Natural killer cell (primary cell): ENCODE data around the gene GLS2. TPM values are rescaled to one million over a fixed set of nuclear protein-coding genes. Genes with fewer than 3 reads are reported as not detected.
A peak's percentile ranks its signal among the peaks of the same experiment; 100 is the strongest.

Experiments
- ATAC-seq, 3 donors: fragments of 150-1000 bp in 2 of 3; fragments of 200-7000 bp in 1 of 3; cut with Tn5 transposase; 1 replicate in 1 of 3; 2 replicates in 2 of 3; pipeline ENCODE4 v1.10.0; 2021; ENCODE audit warnings: mild to moderate bottlenecking in 2 of 3, moderate library complexity in 2 of 3
- DNase-seq, 2 donors: peaks; one replicate each; pipeline versions ENCODE4 v3.0.0 to v3.0.0-alpha.2; 2013 to 2021; ENCODE audit warnings: mixed read lengths in 1 of 2
- H3K27ac ChIP-seq: one replicate; pipeline ENCODE4 v1.5.1; 2013; ENCODE audit warnings: mild to moderate bottlenecking, low read length
- H3K27me3 ChIP-seq: one replicate; pipeline ENCODE4 v1.6.1; 2013; ENCODE audit warnings: low read length; ENCODE audit not compliant: control insufficient read depth, insufficient read depth
- H3K36me3 ChIP-seq: one replicate; pipeline ENCODE4 v1.6.1; 2013; ENCODE audit warnings: low read length; ENCODE audit not compliant: control insufficient read depth, insufficient read depth
- H3K4me1 ChIP-seq: one replicate; pipeline ENCODE4 v1.6.1; 2013; ENCODE audit warnings: low read length; ENCODE audit not compliant: control insufficient read depth, insufficient read depth
- H3K4me3 ChIP-seq: one replicate; pipeline ENCODE4 v1.5.1; 2013; ENCODE audit warnings: low read length
- H3K9me3 ChIP-seq: one replicate; pipeline ENCODE4 v1.6.1; 2013; ENCODE audit warnings: low read length; ENCODE audit not compliant: control insufficient read depth, insufficient read depth
- H3K27ac Mint-ChIP-seq, 2 donors: one replicate each; pipeline ENCODE4 v1.8.0; 2022; ENCODE audit warnings: mild to moderate bottlenecking in 2 of 2, mixed read lengths in 2 of 2, moderate library complexity in 1 of 2
- H3K27me3 Mint-ChIP-seq, 2 donors: one replicate each; pipeline ENCODE4 v1.8.0; 2022; ENCODE audit warnings: low read depth in 2 of 2, mixed read lengths in 2 of 2
- H3K36me3 Mint-ChIP-seq: one replicate; pipeline ENCODE4 v1.8.0; 2022; ENCODE audit warnings: mixed read lengths
- H3K4me1 Mint-ChIP-seq, 2 donors: one replicate each; pipeline ENCODE4 v1.8.0; 2022; ENCODE audit warnings: mixed read lengths in 2 of 2
- H3K4me3 Mint-ChIP-seq: one replicate; pipeline ENCODE4 v1.8.0; 2022; ENCODE audit warnings: mild to moderate bottlenecking, moderate library complexity, mixed read lengths
- H3K9me3 Mint-ChIP-seq, 2 donors: one replicate each; pipeline ENCODE4 v1.8.0; 2022; ENCODE audit warnings: mixed read lengths in 2 of 2
- CTCF ChIP-seq: fragments of 200-600 bp; IDR thresholded peaks from one replicate; pipeline ENCODE4 v1.8.0; 2022; ENCODE audit warnings: antibody characterized with exemption
- WGBS: methylation state at CpG from one replicate; pipeline ENCODE4 v1.1.7; 2013; ENCODE audit warnings: missing lambda C conversion rate; ENCODE audit not compliant: insufficient coverage; 5-methylcytosine and 5-hydroxymethylcytosine counted together
- intact Hi-C: fragments of 100-400 bp; cut with micrococcal nuclease; formaldehyde crosslinking; loops from one replicate; pipeline ENCODE4 v1.14.2; 2022
- total RNA-seq, 4 donors: library from RNA; stranded (reverse); fragments of 120-200 nt in 1 of 4; gene quantifications; one replicate each; pipeline versions ENCODE4 v1.2.3 to v1.2.4, GENCODE V29; 2013 to 2022

GLS2 gene
- total RNA-seq, 3 donors from 2014 or later (not counting 1 experiment from before 2014, with no cell fraction given): 1.2 to 1.6 (median 1.6) TPM

GRCh38 chr12:56431850-56432249 is 56.1 kb downstream of the GLS2 start:
- H3K4me3 ChIP-seq: no peak overlapping the region
- no peak for TF ChIP-seq CTCF
- H3K4me1 ChIP-seq: no peaks in the 10 kb centered on the region
- H3K36me3 Mint-ChIP-seq: peaks cover 14% of the 10 kb centered on the region
- WGBS: no CpG with 5 or more reads among the region's 3 CpGs
- H3K27me3 Mint-ChIP-seq: no peaks in the 10 kb centered on the region
- H3K4me3 Mint-ChIP-seq: no peak overlapping the region
- H3K27me3 ChIP-seq: no peaks in the 10 kb centered on the region
- DNase-seq: no peak
- no peak overlapping the region for H3K27ac Mint-ChIP-seq
- H3K9me3 Mint-ChIP-seq: no peaks in the 10 kb centered on the region
- intact Hi-C loops: no loop called here
- no peaks in the 10 kb centered on the region for H3K9me3 ChIP-seq
- H3K36me3 ChIP-seq: peaks cover 14% of the 10 kb centered on the region
- no peak overlapping the region for H3K27ac ChIP-seq
- no peaks in the 10 kb centered on the region for H3K4me1 Mint-ChIP-seq
- ATAC-seq: no peak

DNA sequence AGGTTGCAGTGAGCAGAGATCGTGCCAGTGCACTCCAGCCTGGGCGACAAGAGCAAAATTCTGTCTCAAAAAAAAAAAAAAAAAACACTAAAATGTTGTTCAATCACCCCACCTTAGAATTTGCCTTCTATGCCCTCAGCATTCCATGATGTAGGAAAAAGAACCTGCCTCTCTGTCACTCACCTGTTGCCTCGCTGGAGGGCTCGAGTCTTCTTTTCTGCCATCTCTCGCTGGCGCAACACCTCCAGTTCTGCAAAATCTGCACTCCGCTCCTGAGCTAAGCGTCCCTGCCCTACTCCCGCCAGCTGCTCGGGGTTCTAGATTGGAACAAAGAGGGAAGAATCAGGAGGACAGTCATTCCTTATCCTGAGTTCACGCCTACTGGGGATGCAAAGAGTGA is 56.7 kb downstream of the GLS2 start:
- Mint-ChIP-seq H3K9me3 (no peaks in the 10 kb centered on the region), H3K4me3 (no peak overlapping the region), H3K27ac (peak overlapping the region in 1 of 2 donors; percentile 44), H3K27me3 (no peaks in the 10 kb centered on the region), H3K4me1 (no peaks in the 10 kb centered on the region), H3K36me3 (peaks cover 14% of the 10 kb centered on the region)
- 97% methylated on average over 11 of the region's 11 CpGs for WGBS
- no peak for ATAC-seq
- intact Hi-C loops: no loop called here
- Histone ChIP-seq H3K9me3 (no peaks in the 10 kb centered on the region), H3K4me3 (no peak overlapping the region), H3K4me1 (no peaks in the 10 kb centered on the region), H3K27me3 (no peaks in the 10 kb centered on the region), H3K27ac (no peak overlapping the region), H3K36me3 (peaks cover 14% of the 10 kb centered on the region)
- no peak for TF ChIP-seq CTCF
- DNase-seq: no peak

DNA sequence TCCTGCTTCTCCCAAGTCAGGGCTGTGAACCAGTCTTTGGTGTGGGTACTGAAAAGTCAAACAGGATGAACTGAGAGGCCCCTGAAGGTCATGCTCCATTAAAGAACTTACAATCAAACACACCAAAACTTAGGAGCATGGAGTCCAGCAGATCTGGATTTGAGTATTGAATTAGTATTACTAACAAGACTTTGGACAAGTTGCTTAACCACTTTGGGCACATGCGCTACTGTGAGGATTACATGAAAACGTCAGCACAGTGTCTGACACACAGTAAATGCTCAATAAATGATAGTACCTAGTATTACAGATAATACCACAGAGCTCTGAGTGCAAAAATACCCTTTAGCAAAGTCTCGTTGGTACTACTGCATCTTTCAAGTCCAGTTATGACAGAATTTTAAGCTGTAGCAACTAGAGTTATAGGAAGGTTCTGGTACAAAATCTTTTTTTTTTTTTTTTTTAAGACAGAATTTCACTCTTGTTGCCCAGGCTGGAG is 62.0 kb downstream of the GLS2 start:
- Histone ChIP-seq H3K4me3 (no peak overlapping the region), H3K27me3 (no peaks in the 10 kb centered on the region), H3K9me3 (no peaks in the 10 kb centered on the region), H3K27ac (no peak overlapping the region), H3K4me1 (no peaks in the 10 kb centered on the region), H3K36me3 (peaks cover 12% of the 10 kb centered on the region)
- intact Hi-C loops: no loop called here
- ATAC-seq: no peak
- Mint-ChIP-seq H3K27ac (no peak overlapping the region), H3K4me1 (no peaks in the 10 kb centered on the region), H3K9me3 (no peaks in the 10 kb centered on the region), H3K36me3 (peaks cover 14% of the 10 kb centered on the region), H3K27me3 (no peaks in the 10 kb centered on the region), H3K4me3 (no peak overlapping the region)
- WGBS: 67% methylated on average over 3 of the region's 3 CpGs
- no peak for TF ChIP-seq CTCF
- DNase-seq: no peak

DNA sequence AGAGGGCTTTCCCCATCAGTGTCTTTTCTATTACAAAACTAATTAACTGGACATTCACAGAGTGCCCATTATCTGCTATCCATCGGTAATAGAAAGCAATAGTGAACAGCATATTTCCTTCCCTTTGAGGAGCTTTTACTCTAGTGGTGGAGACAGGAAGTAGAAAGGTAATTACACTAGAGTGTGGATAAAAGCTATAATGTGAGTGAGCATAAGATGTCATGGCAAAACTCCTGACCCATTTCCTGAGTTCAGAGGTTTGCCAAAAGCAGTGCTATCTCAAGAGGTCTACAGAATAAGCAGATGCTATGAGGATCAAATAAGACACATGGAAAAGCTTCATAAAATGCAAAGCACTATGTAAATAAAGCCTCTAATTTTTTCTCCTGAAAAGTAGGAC is 62.8 kb downstream of the GLS2 start:
- intact Hi-C loops: no loop called here
- no peaks in the 10 kb centered on the region for H3K4me1 ChIP-seq
- H3K27me3 ChIP-seq: no peaks in the 10 kb centered on the region
- no peaks in the 10 kb centered on the region for H3K9me3 Mint-ChIP-seq
- no peak overlapping the region for H3K4me3 ChIP-seq
- H3K36me3 ChIP-seq: peaks cover 16% of the 10 kb centered on the region
- WGBS: 20% methylated on average over 1 of the region's 1 CpG
- no peak overlapping the region for H3K4me3 Mint-ChIP-seq
- TF ChIP-seq CTCF: no peak
- ATAC-seq (no peak), DNase-seq (peak in 1 of 2 donors; percentile 28)
- H3K4me1 Mint-ChIP-seq: no peaks in the 10 kb centered on the region
- no peak overlapping the region for H3K27ac ChIP-seq
- H3K9me3 ChIP-seq: no peaks in the 10 kb centered on the region
- H3K27me3 Mint-ChIP-seq: no peaks in the 10 kb centered on the region
- H3K27ac Mint-ChIP-seq: no peak overlapping the region
- H3K36me3 Mint-ChIP-seq: peaks cover 14% of the 10 kb centered on the region
